CD4-positive, alpha-beta T cell treated with Interferon gamma for 1 hour (primary cell): ENCODE measurements around the gene ZNF33B.
"Not testable (repeated sequence)": the region's sequence is repeated elsewhere in the genome, so short reads cannot be mapped to it uniquely, and the experiment has no call there.

Source experiments
- DNase-seq: peaks from one replicate; pipeline ENCODE4 v3.0.0-alpha.2; 2020

The ZNF33B gene

GRCh38 chr10:42609872-42610271 lies 28.5 kb downstream of the ZNF33B start:
- no peak for DNase-seq

- no peak for DNase-seq
Observed at GRCh38 chr10:42598249-42598873, 40.0 kb downstream of the ZNF33B start.

GRCh38 chr10:42596196-42596595 lies 42.2 kb downstream of the ZNF33B start:
- DNase-seq: no peak

GRCh38 chr10:42594246-42594650 lies 44.1 kb downstream of the ZNF33B start:
- DNase-seq: no peak

- no peak for DNase-seq
Observed at GRCh38 chr10:42593284-42593683, 45.1 kb downstream of the ZNF33B start.

- no peak for DNase-seq
Observed at GRCh38 chr10:42583828-42584227, 54.5 kb downstream of the ZNF33B start.

GRCh38 chr10:42578019-42578418 lies 60.4 kb downstream of the ZNF33B start:
- no peak for DNase-seq

GRCh38 chr10:42576338-42576737 lies 62.0 kb downstream of the ZNF33B start:
- DNase-seq: no peak

- DNase-seq: no peak
Observed at GRCh38 chr10:42574336-42574735, 64.0 kb downstream of the ZNF33B start.

- no peak for DNase-seq
Observed at GRCh38 chr10:42556931-42557330, 81.4 kb downstream of the ZNF33B start.

GRCh38 chr10:42553576-42553975 lies 84.8 kb downstream of the ZNF33B start:
- not testable (repeated sequence) for DNase-seq

GRCh38 chr10:42553064-42553407 lies 85.3 kb downstream of the ZNF33B start:
- DNase-seq: no peak

GRCh38 chr10:42552188-42553063 lies 85.9 kb downstream of the ZNF33B start:
- peak; percentile 93 for DNase-seq

- no peak for DNase-seq
Observed at GRCh38 chr10:42551582-42552187, 86.7 kb downstream of the ZNF33B start.

- DNase-seq: no peak
Observed at GRCh38 chr10:42549851-42550250, 88.5 kb downstream of the ZNF33B start.

GRCh38 chr10:42548254-42548653 lies 90.1 kb downstream of the ZNF33B start:
- DNase-seq: no peak

- DNase-seq: no peak
Observed at GRCh38 chr10:42544945-42545344, 93.4 kb downstream of the ZNF33B start.

GRCh38 chr10:42543840-42544372 lies 94.5 kb downstream of the ZNF33B start:
- no peak for DNase-seq
